Activated CD8-positive, alpha-beta T cell treated with anti-CD3 and anti-CD28 coated beads, Interleukin-2, amount 10 ng/mL, durations not matched to agents 7 days and 5 days (primary cell): ENCODE measurements around the gene RPL41. TPM values are rescaled to one million over a fixed set of nuclear protein-coding genes. Genes with fewer than 3 reads are reported as not detected.

ENCODE experiments used
- ATAC-seq: fragments of 150-1000 bp; cut with Tn5 transposase; one replicate; pipeline ENCODE4 v1.10.0; 2021; ENCODE audit warnings: moderate library complexity
- CTCF ChIA-PET: fragments of 350-600 bp; sonication (Branson Sonifier 250); formaldehyde crosslinking; loops from one replicate; lab custom pipeline; 2021; ENCODE audit warnings: antibody characterized with exemption; lab: Charles Lee
- POLR2A ChIA-PET: fragments of 350-600 bp; sonication (Branson Sonifier 250); formaldehyde crosslinking; loops from one replicate; lab custom pipeline; 2021; ENCODE audit warnings: antibody characterized with exemption; lab: Charles Lee
- DNase-seq: peaks from one replicate; pipeline ENCODE4 v3.0.0-alpha.2; 2020
- H3K27ac Mint-ChIP-seq: one replicate; pipeline ENCODE4 v1.8.0; 2021; ENCODE audit warnings: mild to moderate bottlenecking, mixed read lengths
- H3K27me3 Mint-ChIP-seq: one replicate; pipeline ENCODE4 v1.8.0; 2021; ENCODE audit warnings: low read depth, mixed read lengths
- H3K36me3 Mint-ChIP-seq: one replicate; pipeline ENCODE4 v1.8.0; 2021; ENCODE audit warnings: low read depth, mixed read lengths
- H3K4me1 Mint-ChIP-seq: one replicate; pipeline ENCODE4 v1.8.0; 2021; ENCODE audit warnings: low read depth, mixed read lengths
- H3K4me3 Mint-ChIP-seq: one replicate; pipeline ENCODE4 v1.8.0; 2021; ENCODE audit warnings: mild to moderate bottlenecking, mixed read lengths
- H3K9me3 Mint-ChIP-seq: one replicate; pipeline ENCODE4 v1.8.0; 2022; ENCODE audit warnings: mixed read lengths; ENCODE audit not compliant: insufficient read depth
- total RNA-seq, 2 experiments: library from RNA; stranded (reverse); gene quantifications; one replicate each; pipeline ENCODE4 v1.2.3, GENCODE V29; 2021

RPL41 gene
- total RNA-seq, 2 experiments from 2014 or later, result 3,845 to 4,046 TPM

- Mint-ChIP-seq H3K4me1 (peaks cover 70% of the 10 kb centered on the region), H3K27ac (peak within 1 kb of the TSS; percentile 91), H3K36me3 (peaks cover 49% of the 10 kb centered on the region), H3K4me3 (peak within 1 kb of the TSS; percentile 88), H3K27me3 (no peaks in the 10 kb centered on the region), H3K9me3 (no peaks in the 10 kb centered on the region)
- ChIA-PET POLR2A (interaction anchor here (0.6 to 8.7 kb wide), 20 partner anchors 9 to 1349 kb away, joined by 3 to 77 read pairs (median 6); partner anchors contain the start of genes DNAJC14, MYL6, MYL6B and PA2G4), CTCF (interaction anchor here (1.0 to 9.3 kb wide), 17 partner anchors 10 to 508 kb away, joined by 3 to 148 read pairs (median 9); partner anchors contain the start of genes ERBB3, MYL6, MYL6B and PA2G4)
- ATAC-seq, result peak; percentile 91
- peak; percentile 100 for DNase-seq
Observed at GRCh38 chr12:56127888-56128669, 11.6 kb downstream of the RPL41 start, which contains the start of gene ESYT1. TSS of gene ESYT1 (plus strand) at chr12:56128267. CDS start at chr12:56128320, 53 bp downstream.

DNA sequence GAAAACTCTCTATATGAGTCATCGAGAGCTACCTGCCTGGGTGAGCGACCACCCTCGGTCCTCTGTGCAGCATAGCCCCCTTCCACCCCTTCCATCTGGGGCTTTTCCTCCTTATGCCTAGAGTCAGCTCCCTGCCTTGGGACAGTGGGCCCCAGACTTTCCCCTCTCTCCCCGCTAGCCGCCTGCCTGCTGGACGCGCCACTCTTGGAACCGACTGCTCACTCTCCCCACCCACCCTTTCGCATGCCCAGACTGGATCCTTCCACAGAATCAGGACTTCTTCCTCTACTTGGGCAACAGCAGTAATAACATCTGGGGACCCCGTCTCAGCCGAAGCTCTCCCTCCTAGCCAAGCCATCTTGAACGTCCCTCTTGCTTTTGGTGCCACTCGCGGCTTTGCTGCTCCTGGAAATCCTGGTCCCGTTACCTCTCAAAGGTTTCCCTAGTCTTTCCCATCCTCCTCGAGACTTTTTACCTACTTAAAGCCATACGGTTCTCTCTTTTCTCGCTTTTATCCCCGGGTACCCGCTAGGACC, 12.3 kb downstream of the RPL41 start:
- Mint-ChIP-seq H3K4me1 (peaks cover 76% of the 10 kb centered on the region), H3K4me3 (peak overlapping the region; percentile 88), H3K36me3 (peaks cover 54% of the 10 kb centered on the region), H3K27ac (peak overlapping the region; percentile 91), H3K27me3 (no peaks in the 10 kb centered on the region), H3K9me3 (no peaks in the 10 kb centered on the region)
- ChIA-PET POLR2A (interaction anchor here (0.8 to 8.7 kb wide), 18 partner anchors 8 to 299 kb away, joined by 3 to 77 read pairs (median 6); partner anchors contain the start of genes DNAJC14, MYL6, MYL6B and PA2G4), CTCF (interaction anchor here (1.2 to 9.3 kb wide), 14 partner anchors 10 to 507 kb away, joined by 4 to 148 read pairs (median 10); partner anchors contain the start of genes ERBB3, MYL6, MYL6B and PA2G4)
- DNase-seq (no peak), ATAC-seq (no peak)

GRCh38 chr12:56129206-56129941, 12.9 kb downstream of the RPL41 start:
- peaks cover 59% of the 10 kb centered on the region for H3K36me3 Mint-ChIP-seq
- CTCF ChIA-PET, result interaction anchor here (1.0 to 9.3 kb wide), 6 partner anchors 9 to 391 kb away, joined by 3 to 148 read pairs (median 8); partner anchors contain the start of genes MYL6B, PA2G4 and SMARCC2
- peak; percentile 50 for ATAC-seq
- POLR2A ChIA-PET, result interaction anchor here (0.7 to 8.7 kb wide), 14 partner anchors 9 to 204 kb away, joined by 3 to 77 read pairs (median 6); partner anchors contain the start of genes MYL6, MYL6B, PA2G4 and PAN2
- H3K4me1 Mint-ChIP-seq, result peaks cover 75% of the 10 kb centered on the region
- H3K4me3 Mint-ChIP-seq, result peak overlapping the region; percentile 88
- DNase-seq, result peak; percentile 91
- H3K9me3 Mint-ChIP-seq, result no peaks in the 10 kb centered on the region
- no peaks in the 10 kb centered on the region for H3K27me3 Mint-ChIP-seq
- H3K27ac Mint-ChIP-seq, result peak overlapping the region; percentile 91

- peak overlapping the region; percentile 88 for H3K4me3 Mint-ChIP-seq
- ChIA-PET CTCF (interaction anchor here (1.0 to 9.3 kb wide), 4 partner anchors 11 to 391 kb away, joined by 3 to 148 read pairs (median 5); partner anchors contain the start of genes MYL6B, SMARCC2 and ZC3H10), POLR2A (interaction anchor here (0.7 to 8.7 kb wide), 7 partner anchors 8 to 36 kb away, joined by 3 to 77 read pairs (median 23); partner anchors contain the start of genes MYL6, MYL6B, RPL41 and ZC3H10)
- peak overlapping the region; percentile 91 for H3K27ac Mint-ChIP-seq
- no peaks in the 10 kb centered on the region for H3K27me3 Mint-ChIP-seq
- peaks cover 59% of the 10 kb centered on the region for H3K36me3 Mint-ChIP-seq
- no peak for DNase-seq
- no peaks in the 10 kb centered on the region for H3K9me3 Mint-ChIP-seq
- H3K4me1 Mint-ChIP-seq, result peaks cover 69% of the 10 kb centered on the region
- ATAC-seq, result no peak
Observed at GRCh38 chr12:56129942-56130495, 13.6 kb downstream of the RPL41 start.

DNA sequence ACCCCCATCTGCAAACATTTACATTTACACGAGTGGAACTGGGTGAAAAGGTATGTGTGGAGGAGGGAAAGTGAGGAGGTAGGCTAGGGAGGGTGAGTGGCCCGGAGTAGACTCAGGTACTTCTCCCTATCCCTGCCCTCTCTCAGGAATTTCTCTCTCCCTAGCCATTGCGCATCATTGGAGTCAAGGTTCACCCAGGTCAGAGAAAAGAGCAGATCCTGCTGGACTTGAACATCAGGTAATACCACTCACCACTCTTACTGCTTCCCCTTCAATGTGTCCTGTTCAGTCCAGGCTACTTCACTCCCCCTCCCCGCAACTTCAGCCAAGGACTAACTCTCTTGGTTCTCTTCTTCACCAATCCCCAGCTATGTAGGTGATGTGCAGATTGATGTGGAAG, 14.4 kb downstream of the RPL41 start:
- ChIA-PET POLR2A (interaction anchor here (1.0 to 8.7 kb wide), 2 partner anchors 30 to 35 kb away, joined by 4 to 77 read pairs; partner anchors contain the start of gene MYL6), CTCF (interaction anchor here (1.4 to 9.3 kb wide), 2 partner anchors 12 to 59 kb away, joined by 4 to 148 read pairs; partner anchors contain the start of genes SMARCC2 and ZC3H10)
- Mint-ChIP-seq H3K27ac (peak overlapping the region; percentile 91), H3K9me3 (no peaks in the 10 kb centered on the region), H3K4me1 (peaks cover 63% of the 10 kb centered on the region), H3K4me3 (peak overlapping the region; percentile 88), H3K27me3 (no peaks in the 10 kb centered on the region), H3K36me3 (peaks cover 65% of the 10 kb centered on the region)
- no peak for ATAC-seq
- DNase-seq, result no peak

DNA sequence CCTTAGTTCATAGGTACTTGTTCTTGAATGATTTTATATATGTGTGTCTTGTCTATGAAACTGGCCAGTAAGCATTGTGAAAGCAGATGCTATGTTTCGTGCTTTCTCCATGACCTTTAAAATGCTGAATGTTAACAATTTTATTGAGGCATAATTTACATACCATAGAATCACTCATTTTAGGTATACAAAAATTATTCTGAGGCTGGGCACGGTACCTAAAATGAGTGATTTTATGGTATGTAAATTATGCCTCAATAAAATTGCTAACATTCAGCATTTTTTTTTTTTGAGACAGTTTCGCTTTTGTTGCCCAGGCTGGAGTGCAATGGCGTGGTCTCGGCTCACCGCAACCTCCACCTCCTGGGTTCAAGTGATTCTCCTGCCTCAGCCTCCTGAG, 18.5 kb downstream of the RPL41 start:
- CTCF ChIA-PET, result interaction anchor here (0.6 kb wide), 1 partner anchor 175 kb away, joined by 3 read pairs; no protein-coding TSS in a partner anchor
- no peak overlapping the region for H3K4me3 Mint-ChIP-seq
- H3K36me3 Mint-ChIP-seq, result peaks cover 87% of the 10 kb centered on the region
- H3K9me3 Mint-ChIP-seq, result no peaks in the 10 kb centered on the region
- POLR2A ChIA-PET, result no interaction called here
- H3K27me3 Mint-ChIP-seq, result no peaks in the 10 kb centered on the region
- H3K4me1 Mint-ChIP-seq, result peaks cover 77% of the 10 kb centered on the region
- ATAC-seq, result no peak
- no peak for DNase-seq
- H3K27ac Mint-ChIP-seq, result no peak overlapping the region

GRCh38 chr12:56137853-56138571, 21.6 kb downstream of the RPL41 start:
- H3K27ac Mint-ChIP-seq, result peak overlapping the region; percentile 83
- H3K27me3 Mint-ChIP-seq, result no peaks in the 10 kb centered on the region
- ChIA-PET CTCF (interaction anchor here (0.6 to 2.5 kb wide), 5 partner anchors 10 to 130 kb away, joined by 3 to 13 read pairs (median 8); partner anchors contain the start of genes ESYT1, MYL6B, SMARCC2 and ZC3H10), POLR2A (interaction anchor here (0.6 to 2.0 kb wide), 9 partner anchors 8 to 57 kb away, joined by 3 to 8 read pairs (median 4); partner anchors contain the start of genes ESYT1 and ZC3H10)
- peaks cover 71% of the 10 kb centered on the region for H3K4me1 Mint-ChIP-seq
- ATAC-seq (peak; percentile 14), DNase-seq (no peak)
- no peaks in the 10 kb centered on the region for H3K9me3 Mint-ChIP-seq
- no peak overlapping the region for H3K4me3 Mint-ChIP-seq
- H3K36me3 Mint-ChIP-seq, result peaks cover 81% of the 10 kb centered on the region

GRCh38 chr12:56141946-56142784, 25.7 kb downstream of the RPL41 start:
- POLR2A ChIA-PET, result interaction anchor here (0.7 to 4.1 kb wide), 4 partner anchors 10 to 24 kb away, joined by 3 to 30 read pairs (median 5); partner anchors contain the start of genes ESYT1, MYL6B and ZC3H10
- no peak for DNase-seq
- peak overlapping the region; percentile 68 for H3K27ac Mint-ChIP-seq
- peaks cover 74% of the 10 kb centered on the region for H3K36me3 Mint-ChIP-seq
- H3K4me1 Mint-ChIP-seq, result peaks cover 58% of the 10 kb centered on the region
- no peak overlapping the region for H3K4me3 Mint-ChIP-seq
- no peak for ATAC-seq
- CTCF ChIA-PET, result interaction anchor here (0.6 to 1.9 kb wide), 4 partner anchors 10 to 229 kb away, joined by 3 to 7 read pairs (median 4); partner anchors contain the start of genes ESYT1 and MYL6B
- no peaks in the 10 kb centered on the region for H3K9me3 Mint-ChIP-seq
- H3K27me3 Mint-ChIP-seq, result no peaks in the 10 kb centered on the region

- DNase-seq (no peak), ATAC-seq (no peak)
- Mint-ChIP-seq H3K27ac (peak overlapping the region; percentile 68), H3K4me3 (no peak overlapping the region), H3K27me3 (no peaks in the 10 kb centered on the region), H3K4me1 (peaks cover 47% of the 10 kb centered on the region), H3K36me3 (peaks cover 63% of the 10 kb centered on the region), H3K9me3 (no peaks in the 10 kb centered on the region)
- ChIA-PET CTCF (interaction anchor here (1.0 to 1.9 kb wide), 4 partner anchors 9 to 46 kb away, joined by 6 to 7 read pairs (median 6); partner anchors contain the start of genes ESYT1, MYL6B, SMARCC2 and ZC3H10), POLR2A (interaction anchor here (1.1 to 4.1 kb wide), 4 partner anchors 9 to 16 kb away, joined by 3 to 30 read pairs (median 6); partner anchors contain the start of genes ESYT1 and MYL6B)
Observed at GRCh38 chr12:56143217-56143616, 26.8 kb downstream of the RPL41 start.
